GM20431 (cell line): ENCODE results near the gene ZFR2.
"Not testable (repeated sequence)": the region's sequence is repeated elsewhere in the genome, so short reads cannot be mapped to it uniquely, and the experiment has no call there.

Source experiments
- in situ Hi-C: fragments of 300-500 bp; cut with MseI, MboI; formaldehyde crosslinking; loops from one replicate; pipeline ENCODE4 v1.15.0; 2020; ENCODE audit warnings: low sequenced_read_pairs; ENCODE audit not compliant: unreplicated experiment

Gene ZFR2

GRCh38 chr19:3760871-3761361 lies 107.9 kb downstream of the ZFR2 start:
- in situ Hi-C loops: no loop called here

DNA sequence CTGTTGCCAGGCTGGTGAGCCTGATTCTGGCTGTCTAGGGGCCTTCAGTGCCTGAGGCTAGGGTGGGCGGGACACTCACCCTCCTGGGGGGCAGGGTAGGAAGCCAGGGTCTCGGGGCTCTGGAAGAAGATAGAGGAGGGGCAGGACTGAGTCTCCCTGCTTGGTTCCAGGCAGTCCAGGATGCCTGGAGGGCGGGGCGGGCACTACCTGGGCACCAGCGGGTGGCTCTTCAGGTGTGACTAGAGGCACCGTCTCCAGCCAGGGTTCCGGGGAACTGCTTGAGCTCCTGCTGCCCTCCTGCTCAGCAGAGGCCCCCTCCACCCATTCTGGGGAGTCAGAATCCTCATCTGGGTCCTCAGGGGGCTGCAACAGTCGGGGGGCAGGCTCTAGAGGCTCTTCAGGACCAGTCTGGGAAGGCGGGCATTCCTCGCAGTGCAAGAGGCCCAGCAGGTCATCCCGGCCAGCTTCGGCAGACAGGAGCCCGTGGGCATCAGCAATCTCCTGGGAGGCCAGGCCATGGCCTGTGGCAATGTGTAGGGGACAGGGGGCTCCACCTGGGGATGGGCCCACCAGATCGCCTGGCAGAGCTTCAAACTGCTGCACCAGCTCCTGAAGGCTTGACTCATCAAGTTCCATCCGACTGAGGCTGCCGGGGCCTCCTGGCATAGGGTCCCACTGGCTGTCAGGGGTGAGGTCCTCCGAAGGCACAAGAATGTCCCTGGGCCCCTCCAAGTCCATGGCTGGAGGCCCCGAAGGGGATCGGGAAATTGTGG lies 109.2 kb downstream of the ZFR2 start:
- in situ Hi-C loops: no loop called here

DNA sequence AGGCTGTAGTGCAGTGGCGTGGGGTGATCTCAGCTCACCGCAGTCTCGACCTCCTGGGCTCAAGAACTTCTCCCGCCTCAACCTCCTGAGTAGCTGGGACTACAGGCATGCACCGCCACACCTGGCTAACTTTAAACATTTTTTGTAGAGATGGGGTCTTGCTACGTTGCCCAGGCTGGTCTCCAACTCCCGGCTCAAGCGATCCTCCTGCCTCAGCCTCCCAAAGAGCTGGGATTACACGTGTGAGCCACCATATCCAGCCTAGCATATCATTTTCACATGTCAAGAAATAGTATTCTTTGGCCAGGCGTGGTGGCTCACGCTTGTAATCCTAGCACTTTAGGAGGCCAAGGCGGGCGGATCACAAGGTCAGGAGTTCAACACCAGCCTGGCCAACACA lies 110.5 kb downstream of the ZFR2 start:
- in situ Hi-C loops: not testable (repeated sequence)

GRCh38 chr19:3757705-3758104 lies 111.1 kb downstream of the ZFR2 start:
- in situ Hi-C loops: not testable (repeated sequence)
